Measurements from ENCODE around the gene PRR7.

- TF ChIP-seq CTCF (IDR thresholded peaks at IDR 0.05) (no peak), POLR2A (IDR thresholded peaks at IDR 0.05) (no peak), EP300 (IDR thresholded peaks at IDR 0.05) (no peak)
Observed at GRCh38 chr5:177482359-177482795, 35.8 kb downstream of the PRR7 start.
